HG03280 (cell line): ENCODE results near the gene DDX4.

Source experiments
- ATAC-seq: cut with Tn5 transposase; IDR thresholded peaks from one replicate; pipeline ENCODE4 v1.9.1; 2021; ENCODE audit warnings: mild to moderate bottlenecking, moderate library complexity; ENCODE audit not compliant: unreplicated experiment

Gene DDX4

GRCh38 chr5:55820488-55820887, 82.6 kb downstream of the DDX4 start:
- ATAC-seq, result no peak

DNA sequence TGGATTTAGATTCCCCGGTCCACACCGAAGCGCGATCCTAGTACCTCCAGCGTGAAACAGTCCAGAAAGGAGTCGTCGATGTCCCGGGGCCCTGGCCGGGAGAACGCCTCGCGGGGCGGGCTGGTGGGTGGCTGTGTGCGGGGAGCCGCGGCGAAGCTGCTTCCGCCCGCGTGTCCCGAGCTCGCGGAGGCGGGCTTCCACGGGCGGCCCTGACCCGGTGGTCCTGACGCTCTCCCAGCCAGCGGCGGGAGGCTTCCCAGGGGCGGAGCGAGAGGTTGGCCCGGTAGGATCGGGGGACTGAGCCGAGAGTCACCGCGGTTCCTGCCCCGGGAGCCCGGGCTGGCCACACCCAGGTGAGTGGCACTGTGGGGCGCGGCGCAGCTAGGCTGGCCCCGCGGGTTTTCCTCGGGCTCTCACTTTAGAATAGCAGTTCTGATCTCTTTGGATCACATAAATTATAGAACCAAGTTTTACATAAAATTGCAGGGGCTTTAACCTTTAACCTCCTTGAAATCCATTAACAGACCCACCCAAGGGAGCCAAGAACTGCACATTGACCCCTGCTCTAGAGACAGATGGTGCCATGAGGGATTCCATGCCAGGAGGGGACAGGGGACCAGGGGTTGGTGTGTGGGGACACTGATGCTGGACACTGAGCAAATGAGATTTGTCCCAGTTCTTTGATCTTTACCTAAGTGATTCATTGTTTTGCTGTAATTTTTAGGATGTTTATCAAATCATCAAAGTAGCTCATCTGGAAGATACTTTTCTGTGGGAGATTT, 84.1 kb downstream of the DDX4 start:
- no peak for ATAC-seq

DNA sequence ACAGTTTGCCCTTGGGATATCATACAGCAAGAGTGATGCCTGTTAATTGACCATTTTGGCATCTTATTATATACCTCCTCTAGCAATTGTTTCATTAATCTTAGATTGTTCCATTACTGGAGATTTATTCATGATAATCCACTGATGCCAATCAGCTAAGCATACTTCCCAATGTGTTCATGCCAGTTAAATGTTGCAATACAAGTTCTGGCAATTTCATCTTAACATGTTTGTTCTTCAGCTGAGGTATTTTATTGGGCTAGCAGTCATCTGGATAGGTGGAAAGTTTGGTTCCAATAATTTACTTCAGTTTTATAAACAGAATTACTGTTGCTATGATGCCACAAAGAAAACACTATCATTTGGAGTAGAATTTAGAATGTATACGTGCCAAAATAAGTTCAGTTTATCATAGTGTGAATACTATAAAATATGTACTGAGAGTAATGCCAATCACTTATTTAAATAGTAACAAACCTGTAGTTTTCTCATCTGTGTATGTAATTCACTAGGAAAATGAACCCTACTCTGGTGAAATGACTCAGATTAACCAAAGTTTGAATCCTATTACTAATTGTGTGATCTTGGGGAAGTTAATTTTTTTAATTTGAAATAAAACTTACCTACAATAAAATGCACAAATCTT, 85.4 kb downstream of the DDX4 start:
- no peak for ATAC-seq

DNA sequence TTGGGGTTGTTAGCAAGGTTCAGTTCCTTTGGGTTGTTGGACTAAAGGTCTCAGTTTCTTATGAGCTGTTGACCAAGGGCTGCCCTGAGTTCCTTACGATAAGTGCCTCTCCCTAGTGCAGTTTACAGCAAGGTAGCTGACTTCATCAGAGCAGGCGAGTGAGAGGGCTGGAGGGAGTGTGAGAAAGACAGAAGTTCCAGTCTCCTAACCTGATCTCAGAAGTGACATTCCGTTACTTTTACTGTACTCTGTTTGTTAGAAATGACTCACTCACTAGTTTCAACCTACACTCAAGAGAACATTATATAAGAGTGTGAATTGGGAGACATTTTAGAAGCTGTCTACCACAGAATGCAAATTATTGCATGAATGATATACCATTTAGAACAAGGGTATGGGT, 92.1 kb downstream of the DDX4 start:
- no peak for ATAC-seq

DNA sequence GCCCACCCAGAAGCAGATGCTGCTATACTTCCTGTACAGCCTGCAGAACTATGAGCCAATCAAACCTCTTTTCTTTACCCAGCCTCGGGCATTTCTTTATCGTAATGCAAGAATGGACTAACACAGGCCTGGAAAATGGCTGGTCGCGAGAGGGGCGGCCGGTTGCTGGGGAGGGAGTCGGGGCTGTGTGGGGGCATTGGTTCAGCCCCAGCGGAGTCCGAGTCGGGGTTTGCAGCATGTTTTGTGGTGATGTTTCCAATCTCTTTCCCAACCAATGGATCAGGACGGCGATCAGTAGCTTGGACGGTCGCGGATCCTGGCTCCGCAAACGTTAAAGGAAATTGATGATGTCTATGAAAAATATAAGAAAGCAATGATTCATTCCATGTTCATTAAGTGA, 94.6 kb downstream of the DDX4 start:
- no peak for ATAC-seq

GRCh38 chr5:55836191-55836590, 98.3 kb downstream of the DDX4 start:
- ATAC-seq, result no peak

- no peak for ATAC-seq
Measured at GRCh38 chr5:55841976-55842375, 104.1 kb downstream of the DDX4 start.

DNA sequence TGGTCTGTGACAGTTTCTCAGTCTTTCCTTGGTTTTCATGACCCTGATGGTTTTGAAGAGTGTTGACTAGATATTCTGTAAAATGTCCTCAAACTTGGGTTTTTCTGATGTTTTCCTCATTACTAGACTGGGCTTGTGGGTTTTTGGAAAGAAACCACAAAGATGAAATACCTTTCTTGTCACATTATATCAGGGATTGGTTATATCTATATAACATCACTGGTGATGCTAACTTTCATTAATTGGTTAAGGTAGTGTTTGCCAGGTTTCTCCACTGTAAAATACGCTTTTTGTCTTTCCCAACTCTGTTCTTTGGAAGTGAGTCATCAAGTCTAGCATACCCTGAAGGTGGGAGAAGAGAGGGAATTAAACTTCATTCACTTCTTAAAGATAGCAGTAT, 110.0 kb downstream of the DDX4 start:
- no peak for ATAC-seq

GRCh38 chr5:55848783-55849182, 110.9 kb downstream of the DDX4 start:
- no peak for ATAC-seq

DNA sequence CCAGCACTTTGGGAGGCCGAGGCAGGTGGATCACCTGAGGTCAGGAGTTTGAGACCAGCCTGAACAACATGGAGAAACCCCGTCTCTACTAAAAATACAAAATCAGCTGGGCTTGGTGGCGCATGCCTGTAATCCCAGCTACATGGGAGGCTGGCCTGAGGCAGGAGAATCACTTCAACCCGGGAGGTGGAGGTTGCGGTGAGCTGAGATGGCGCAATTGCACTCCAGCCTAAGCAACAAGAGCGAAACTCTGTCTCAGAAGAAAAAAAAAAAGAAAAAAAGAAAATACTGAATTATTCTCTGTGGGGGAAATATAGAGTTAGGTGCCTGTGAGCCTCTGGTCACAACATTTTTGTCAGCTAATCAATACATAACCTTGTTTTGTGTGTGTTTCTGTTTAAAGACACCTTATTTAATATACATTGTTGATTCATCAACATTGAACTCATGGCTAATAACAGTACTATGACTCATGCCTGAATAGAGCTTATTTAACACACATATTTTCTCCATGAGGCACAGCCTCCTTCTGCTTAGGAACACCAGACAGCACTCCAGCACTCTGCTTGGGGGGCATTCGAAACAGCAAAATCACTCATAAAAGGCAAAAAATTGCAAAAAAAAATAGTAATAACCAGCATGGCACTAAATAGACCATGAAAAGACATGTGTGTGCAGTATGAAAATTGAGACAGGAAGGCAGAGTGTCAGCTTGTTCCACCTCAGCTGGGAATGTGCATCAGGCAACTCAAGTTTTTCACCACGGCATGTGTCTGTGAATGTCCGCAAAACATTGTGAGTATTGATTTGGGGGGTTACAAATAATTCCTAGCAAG, 113.2 kb downstream of the DDX4 start, which contains the start of gene IL31RA:
Gene IL31RA (plus strand): TSS at position 519 of the 836 bp plus-strand sequence. CDS start 214 bp downstream, at position 733.
- no peak for ATAC-seq

GRCh38 chr5:55851675-55851979, 113.8 kb downstream of the DDX4 start:
- ATAC-seq, result no peak

DNA sequence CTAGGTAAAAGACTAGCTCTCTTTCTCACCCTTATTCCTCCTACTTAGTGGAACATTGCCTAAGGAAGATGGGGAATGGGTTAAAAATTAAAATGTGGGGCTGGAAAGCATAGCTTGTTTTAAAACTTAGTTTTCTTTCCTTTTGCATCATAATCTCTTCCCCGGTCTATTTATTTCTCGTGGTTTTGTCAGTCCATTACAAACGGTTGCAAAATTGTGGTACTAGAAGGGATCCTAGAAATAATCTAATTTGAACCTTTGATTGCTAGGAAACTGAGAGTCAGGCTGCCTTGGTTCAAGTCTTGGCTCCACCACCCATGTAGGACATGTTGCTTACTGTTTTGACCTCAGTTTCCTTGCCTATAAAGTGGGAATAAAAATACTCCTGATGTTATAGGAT, 114.6 kb downstream of the DDX4 start:
- ATAC-seq, result no peak

GRCh38 chr5:55853041-55853670, 115.3 kb downstream of the DDX4 start:
- ATAC-seq, result no peak

DNA sequence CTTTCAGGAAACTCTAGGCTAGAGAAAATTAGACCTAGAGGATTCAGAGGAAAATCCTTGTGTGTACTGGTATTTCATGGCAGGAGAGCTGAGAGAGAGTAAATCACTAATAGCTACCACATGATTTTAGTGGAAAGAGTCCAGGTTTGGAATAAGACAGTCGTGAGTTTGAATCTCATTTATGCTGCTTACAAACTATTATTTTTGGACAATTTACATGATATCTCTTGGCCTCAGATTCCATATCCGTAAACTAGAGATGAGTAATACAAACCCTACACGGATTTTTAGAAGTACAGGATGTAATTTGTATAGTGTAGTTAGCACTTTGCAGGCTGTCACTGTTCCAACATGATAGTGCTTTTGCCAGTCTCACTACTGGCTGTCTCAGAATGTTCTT, 116.0 kb downstream of the DDX4 start:
- ATAC-seq, result no peak

DNA sequence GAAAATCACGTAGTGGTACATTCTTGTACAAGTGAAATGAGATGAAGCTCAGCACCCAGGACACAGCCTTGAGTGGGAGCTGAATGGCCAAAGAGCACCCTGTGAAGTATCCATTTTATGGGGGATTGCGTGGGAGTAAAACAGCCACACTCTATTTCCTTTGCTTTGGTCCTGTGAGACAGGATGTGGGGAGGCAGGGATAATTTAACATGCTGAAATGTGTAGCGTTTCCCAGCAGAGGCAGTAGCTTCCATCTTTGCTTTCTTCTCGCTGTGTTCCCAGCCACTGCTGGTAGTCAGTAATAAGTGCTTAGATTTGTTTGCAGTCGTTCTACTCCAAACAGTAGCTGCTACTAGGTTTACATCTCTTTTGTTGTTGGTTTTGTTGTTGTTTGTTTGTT, 117.6 kb downstream of the DDX4 start:
- no peak for ATAC-seq

GRCh38 chr5:55856516-55857246, 118.8 kb downstream of the DDX4 start:
- ATAC-seq, result no peak

DNA sequence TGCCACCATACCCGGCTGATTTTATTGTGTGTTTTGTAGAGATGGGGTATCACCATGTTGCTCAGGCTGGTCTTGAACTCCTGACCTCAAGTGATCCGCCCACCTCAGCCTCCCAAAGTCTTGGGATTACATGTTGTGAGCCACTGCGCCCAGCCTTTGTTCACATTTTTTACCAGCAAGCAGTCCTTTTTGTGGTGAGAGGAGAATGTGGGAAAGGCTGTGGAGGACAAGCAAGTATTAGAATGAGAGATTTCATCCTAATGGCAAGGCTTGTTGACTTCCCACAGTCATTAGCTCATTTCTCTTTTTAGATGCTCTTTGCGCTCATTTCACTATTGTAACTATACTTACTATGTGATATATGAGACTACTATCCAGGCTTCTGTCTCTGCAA, 119.4 kb downstream of the DDX4 start:
- no peak for ATAC-seq

DNA sequence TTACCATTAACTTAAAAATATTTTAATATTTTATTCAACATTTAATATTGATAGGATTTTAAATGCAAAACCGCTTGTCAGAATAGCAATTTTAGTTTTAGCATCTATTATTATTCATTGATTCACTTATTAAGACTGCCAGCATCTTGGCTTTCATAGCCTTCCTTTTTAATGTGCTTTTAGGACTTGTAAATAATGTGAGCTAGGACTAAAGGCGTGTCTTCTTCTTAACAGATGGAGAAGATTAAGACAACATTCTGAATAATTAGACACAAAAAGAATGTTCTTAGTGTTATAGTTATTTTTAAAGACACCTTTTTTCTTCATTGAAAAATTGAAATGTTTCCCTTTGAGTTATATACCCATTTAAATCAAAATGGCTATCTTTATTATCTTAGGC, 120.2 kb downstream of the DDX4 start:
- no peak for ATAC-seq

DNA sequence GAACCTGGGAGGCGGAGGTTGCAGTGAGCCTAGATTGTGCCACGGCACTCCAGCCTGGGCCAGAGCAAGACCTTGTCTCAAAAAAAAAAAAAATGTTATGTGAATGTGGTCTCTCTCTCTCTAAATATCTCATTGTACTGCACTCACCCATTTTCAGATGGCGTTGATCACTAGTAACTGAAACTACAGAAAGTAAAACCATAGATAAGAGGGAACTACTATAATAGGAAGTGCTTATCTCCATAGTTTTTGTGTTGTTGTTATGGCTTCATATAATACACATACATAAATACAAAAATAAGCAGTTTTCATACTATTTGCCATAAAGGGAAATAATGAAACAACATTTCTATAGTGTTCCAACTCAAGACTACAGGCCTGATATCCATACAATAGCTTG, 122.4 kb downstream of the DDX4 start:
- no peak for ATAC-seq

DNA sequence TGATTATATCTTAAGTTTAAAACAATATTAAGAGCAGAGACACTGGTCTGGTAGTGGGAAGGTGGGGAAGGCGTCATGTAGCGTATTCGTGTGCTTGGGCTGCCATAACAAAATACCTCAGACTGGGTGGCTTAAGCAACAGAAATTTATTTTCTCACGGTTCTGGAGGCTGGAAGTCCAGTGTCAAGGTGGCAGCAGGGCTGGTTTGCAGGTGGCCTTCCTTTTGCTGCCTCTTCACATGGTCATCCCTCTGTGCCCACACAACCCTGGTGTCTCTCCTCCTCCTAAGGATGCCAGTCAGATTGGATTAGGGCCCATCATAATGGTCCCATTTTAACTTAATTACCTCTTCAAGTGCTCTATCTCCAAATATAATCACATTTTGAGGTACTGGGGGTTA, 122.8 kb downstream of the DDX4 start:
- no peak for ATAC-seq
